Liver (tissue), 3 donors: ENCODE data around the gene FGF21.

Source experiments
- FOXA1 ChIP-seq: IDR thresholded peaks from 2 replicates; pipeline ENCODE4 v1.6.1; 2016; ENCODE audit warnings: antibody characterized with exemption
- GABPA ChIP-seq, 2 donors: IDR thresholded peaks in 1 of 2; conservative IDR thresholded peaks in 1 of 2; 2 replicates each; pipeline ENCODE4 v1.6.1; 2016; ENCODE audit warnings: antibody characterized with exemption in 2 of 2, mild to moderate bottlenecking in 1 of 2, moderate library complexity in 1 of 2
- HNF4A ChIP-seq, 2 donors: conservative IDR thresholded peaks; 2 replicates each; pipeline ENCODE4 v1.6.1; 2016; ENCODE audit warnings: antibody characterized with exemption in 2 of 2, mild to moderate bottlenecking in 2 of 2
- HNF4G ChIP-seq: IDR thresholded peaks from 2 replicates; pipeline ENCODE4 v1.6.1; 2016; ENCODE audit warnings: antibody characterized with exemption
- JUND ChIP-seq, 2 donors: IDR thresholded peaks; 2 replicates each; pipeline ENCODE4 v1.6.1; 2016; ENCODE audit warnings: antibody characterized with exemption in 2 of 2
- NR2F2 ChIP-seq: IDR thresholded peaks from 2 replicates; pipeline ENCODE4 v1.6.1; 2016; ENCODE audit warnings: antibody characterized with exemption
- RAD21 ChIP-seq, 2 donors: IDR thresholded peaks; 2 replicates each; pipeline ENCODE4 v1.6.1; 2016; ENCODE audit warnings: antibody characterized with exemption in 2 of 2, mild to moderate bottlenecking in 2 of 2
- SP1 ChIP-seq: IDR thresholded peaks from 2 replicates; pipeline ENCODE4 v1.6.1; 2018; ENCODE audit warnings: antibody characterized with exemption, mild to moderate bottlenecking
- TAF1 ChIP-seq: conservative IDR thresholded peaks from 2 replicates; pipeline ENCODE4 v1.6.1; 2016; ENCODE audit warnings: antibody characterized with exemption, mild to moderate bottlenecking
- TF ChIP-seq, protein P1 (sequence below): fragments of 150-350 bp; IDR thresholded peaks from 2 replicates; pipeline ENCODE4 v1.5.1; 2017; ENCODE audit warnings: improper control_type of control experiment, low read depth, low read length; ENCODE audit not compliant: missing input control
- TF ChIP-seq, protein P2 (sequence below): IDR thresholded peaks from 2 replicates; pipeline ENCODE4 v1.6.1; 2016; ENCODE audit warnings: antibody characterized with exemption, mild to moderate bottlenecking
- TF ChIP-seq, protein P3 (sequence below): IDR thresholded peaks from 2 replicates; pipeline ENCODE4 v1.6.1; 2016; ENCODE audit warnings: antibody characterized with exemption
- TF ChIP-seq, protein P4 (sequence below): IDR thresholded peaks from 2 replicates; pipeline ENCODE4 v1.6.1; 2016; ENCODE audit warnings: antibody characterized with exemption
- donor health status: healthy.
- donor health status: healthy.

DNA sequence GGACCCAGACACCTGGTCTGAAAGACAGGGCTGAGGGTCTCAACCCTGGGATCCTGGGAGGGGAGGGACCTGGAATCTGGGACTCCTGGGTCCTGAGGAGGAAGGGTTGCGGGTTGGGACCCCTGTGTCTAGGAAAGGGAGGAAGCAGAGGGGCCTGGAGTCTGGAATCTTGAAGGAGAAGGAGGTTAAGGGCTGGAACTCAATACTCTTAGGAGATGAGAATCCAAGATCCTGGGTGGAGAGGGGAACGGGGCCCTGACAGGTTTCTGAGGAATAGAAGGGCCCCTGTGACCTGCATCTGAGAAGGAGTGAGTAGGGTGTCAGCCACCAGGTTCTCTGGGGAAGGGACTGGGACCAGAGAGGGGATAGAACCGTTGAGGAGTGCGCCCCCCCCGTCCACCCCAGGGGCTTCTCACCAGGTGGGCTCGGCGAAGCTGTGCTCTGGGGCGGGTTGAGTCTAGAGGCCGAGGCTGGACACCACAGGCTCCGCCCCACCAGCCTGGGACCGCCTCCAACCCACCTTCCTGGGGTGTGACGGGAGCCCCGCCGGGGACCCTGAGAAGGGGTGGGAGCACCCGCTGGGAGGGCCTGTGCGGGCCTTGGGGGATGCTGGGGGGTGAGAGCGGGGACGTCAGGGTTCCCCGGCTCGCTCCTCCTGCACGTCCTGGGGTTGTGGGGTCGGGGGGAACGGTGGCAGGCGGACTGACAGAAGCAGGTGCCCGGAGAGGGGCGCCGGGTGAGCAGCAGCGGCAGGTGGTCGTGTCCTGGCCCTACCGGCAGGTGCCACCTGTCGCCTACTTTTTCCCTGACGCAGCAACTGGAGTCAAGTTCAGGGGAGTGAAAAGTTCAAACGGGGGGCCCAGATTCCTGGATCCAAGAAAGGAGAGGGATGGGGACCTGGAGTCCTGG is 35.8 kb upstream of the FGF21 start, which contains the start of gene MAMSTR:
- no peak for TF ChIP-seq SP1
- no peak for TF ChIP-seq TAF1
- TF ChIP-seq, protein P1, sequence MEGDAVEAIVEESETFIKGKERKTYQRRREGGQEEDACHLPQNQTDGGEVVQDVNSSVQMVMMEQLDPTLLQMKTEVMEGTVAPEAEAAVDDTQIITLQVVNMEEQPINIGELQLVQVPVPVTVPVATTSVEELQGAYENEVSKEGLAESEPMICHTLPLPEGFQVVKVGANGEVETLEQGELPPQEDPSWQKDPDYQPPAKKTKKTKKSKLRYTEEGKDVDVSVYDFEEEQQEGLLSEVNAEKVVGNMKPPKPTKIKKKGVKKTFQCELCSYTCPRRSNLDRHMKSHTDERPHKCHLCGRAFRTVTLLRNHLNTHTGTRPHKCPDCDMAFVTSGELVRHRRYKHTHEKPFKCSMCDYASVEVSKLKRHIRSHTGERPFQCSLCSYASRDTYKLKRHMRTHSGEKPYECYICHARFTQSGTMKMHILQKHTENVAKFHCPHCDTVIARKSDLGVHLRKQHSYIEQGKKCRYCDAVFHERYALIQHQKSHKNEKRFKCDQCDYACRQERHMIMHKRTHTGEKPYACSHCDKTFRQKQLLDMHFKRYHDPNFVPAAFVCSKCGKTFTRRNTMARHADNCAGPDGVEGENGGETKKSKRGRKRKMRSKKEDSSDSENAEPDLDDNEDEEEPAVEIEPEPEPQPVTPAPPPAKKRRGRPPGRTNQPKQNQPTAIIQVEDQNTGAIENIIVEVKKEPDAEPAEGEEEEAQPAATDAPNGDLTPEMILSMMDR = no peak
- no peak for TF ChIP-seq FOXA1
- TF ChIP-seq NR2F2 = no peak
- TF ChIP-seq, protein P2, sequence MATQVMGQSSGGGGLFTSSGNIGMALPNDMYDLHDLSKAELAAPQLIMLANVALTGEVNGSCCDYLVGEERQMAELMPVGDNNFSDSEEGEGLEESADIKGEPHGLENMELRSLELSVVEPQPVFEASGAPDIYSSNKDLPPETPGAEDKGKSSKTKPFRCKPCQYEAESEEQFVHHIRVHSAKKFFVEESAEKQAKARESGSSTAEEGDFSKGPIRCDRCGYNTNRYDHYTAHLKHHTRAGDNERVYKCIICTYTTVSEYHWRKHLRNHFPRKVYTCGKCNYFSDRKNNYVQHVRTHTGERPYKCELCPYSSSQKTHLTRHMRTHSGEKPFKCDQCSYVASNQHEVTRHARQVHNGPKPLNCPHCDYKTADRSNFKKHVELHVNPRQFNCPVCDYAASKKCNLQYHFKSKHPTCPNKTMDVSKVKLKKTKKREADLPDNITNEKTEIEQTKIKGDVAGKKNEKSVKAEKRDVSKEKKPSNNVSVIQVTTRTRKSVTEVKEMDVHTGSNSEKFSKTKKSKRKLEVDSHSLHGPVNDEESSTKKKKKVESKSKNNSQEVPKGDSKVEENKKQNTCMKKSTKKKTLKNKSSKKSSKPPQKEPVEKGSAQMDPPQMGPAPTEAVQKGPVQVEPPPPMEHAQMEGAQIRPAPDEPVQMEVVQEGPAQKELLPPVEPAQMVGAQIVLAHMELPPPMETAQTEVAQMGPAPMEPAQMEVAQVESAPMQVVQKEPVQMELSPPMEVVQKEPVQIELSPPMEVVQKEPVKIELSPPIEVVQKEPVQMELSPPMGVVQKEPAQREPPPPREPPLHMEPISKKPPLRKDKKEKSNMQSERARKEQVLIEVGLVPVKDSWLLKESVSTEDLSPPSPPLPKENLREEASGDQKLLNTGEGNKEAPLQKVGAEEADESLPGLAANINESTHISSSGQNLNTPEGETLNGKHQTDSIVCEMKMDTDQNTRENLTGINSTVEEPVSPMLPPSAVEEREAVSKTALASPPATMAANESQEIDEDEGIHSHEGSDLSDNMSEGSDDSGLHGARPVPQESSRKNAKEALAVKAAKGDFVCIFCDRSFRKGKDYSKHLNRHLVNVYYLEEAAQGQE = no peak
- TF ChIP-seq, protein P3, sequence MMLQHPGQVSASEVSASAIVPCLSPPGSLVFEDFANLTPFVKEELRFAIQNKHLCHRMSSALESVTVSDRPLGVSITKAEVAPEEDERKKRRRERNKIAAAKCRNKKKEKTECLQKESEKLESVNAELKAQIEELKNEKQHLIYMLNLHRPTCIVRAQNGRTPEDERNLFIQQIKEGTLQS = no peak
- no peak for TF ChIP-seq HNF4G
- TF ChIP-seq JUND (IDR thresholded peaks at IDR 0.05) = no peak
- TF ChIP-seq HNF4A (conservative IDR thresholded peaks at IDR 0.05) = no peak
- TF ChIP-seq, protein P4, sequence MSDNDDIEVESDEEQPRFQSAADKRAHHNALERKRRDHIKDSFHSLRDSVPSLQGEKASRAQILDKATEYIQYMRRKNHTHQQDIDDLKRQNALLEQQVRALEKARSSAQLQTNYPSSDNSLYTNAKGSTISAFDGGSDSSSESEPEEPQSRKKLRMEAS = no peak
- no peak for TF ChIP-seq RAD21 (IDR thresholded peaks at IDR 0.05)
- no peak for TF ChIP-seq GABPA (IDR thresholded peaks at IDR 0.05 in 1 of 2, conservative IDR thresholded peaks at IDR 0.05 in 1 of 2)
